Activated T-helper 9 cell treated with anti-CD3 and anti-CD28 coated beads, Interleukin-2, amount 50 U/mL, for 16 hours (primary cell): Measurements from ENCODE around the gene PNMA8A.

Experiments
- DNase-seq: peaks from one replicate; pipeline ENCODE4 v3.0.0-alpha.2; 2020; ENCODE audit warnings: low read depth

Gene PNMA8A

GRCh38 chr19:46427518-46428045 is 43.8 kb downstream of the PNMA8A start:
- no peak for DNase-seq

GRCh38 chr19:46426506-46427162 is 44.7 kb downstream of the PNMA8A start:
- no peak for DNase-seq

GRCh38 chr19:46426035-46426505 is 45.3 kb downstream of the PNMA8A start:
- no peak for DNase-seq

- no peak for DNase-seq
These were observed 48.2 kb downstream of the PNMA8A start for GRCh38 chr19:46423188-46423587.

- no peak for DNase-seq
These were observed 49.0 kb downstream of the PNMA8A start for GRCh38 chr19:46422344-46422743.

- DNase-seq = no peak
These were observed 51.3 kb downstream of the PNMA8A start for GRCh38 chr19:46420056-46420455.
